Breast epithelium (tissue), 3 donors: ENCODE data around the gene LIF.

Experiments
- POLR2A ChIP-seq: fragments of 450-650 bp; IDR thresholded peaks from one replicate; pipeline ENCODE4 v1.6.1; 2016; ENCODE audit warnings: antibody characterized with exemption, mild to moderate bottlenecking, moderate library complexity
- POLR2AphosphoS5 ChIP-seq, 3 donors: sonication (generic); formaldehyde crosslinking; IDR thresholded peaks; one replicate each; pipeline ENCODE4 v1.6.1; 2017; ENCODE audit warnings: antibody characterized with exemption in 3 of 3
- TF ChIP-seq, protein P1 (sequence below), 3 donors: fragments of 450-650 bp; IDR thresholded peaks; one replicate each; pipeline ENCODE4 v1.5.1; 2016 to 2017; ENCODE audit warnings: antibody characterized with exemption in 3 of 3, mild to moderate bottlenecking in 3 of 3, moderate library complexity in 3 of 3

DNA sequence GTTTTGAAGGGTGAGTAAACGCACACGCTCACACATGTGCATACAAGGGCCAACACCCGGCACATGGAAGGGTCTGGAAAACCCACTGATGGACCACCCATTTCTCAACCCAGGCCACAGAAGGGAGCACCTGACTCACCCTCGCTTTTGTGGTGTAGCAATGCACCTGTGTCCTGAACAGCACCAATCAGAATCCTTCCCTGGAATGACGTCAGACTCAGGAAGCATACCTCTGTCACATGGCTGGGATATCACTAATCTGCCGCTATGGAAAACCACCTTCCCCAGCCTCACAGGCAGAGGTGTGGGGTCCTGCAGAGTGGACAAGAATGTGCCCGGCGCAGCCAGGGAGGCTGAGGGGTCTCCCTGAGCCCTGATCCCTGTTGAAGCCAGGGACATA is 29.1 kb upstream of the LIF start:
- TF ChIP-seq, protein P1, sequence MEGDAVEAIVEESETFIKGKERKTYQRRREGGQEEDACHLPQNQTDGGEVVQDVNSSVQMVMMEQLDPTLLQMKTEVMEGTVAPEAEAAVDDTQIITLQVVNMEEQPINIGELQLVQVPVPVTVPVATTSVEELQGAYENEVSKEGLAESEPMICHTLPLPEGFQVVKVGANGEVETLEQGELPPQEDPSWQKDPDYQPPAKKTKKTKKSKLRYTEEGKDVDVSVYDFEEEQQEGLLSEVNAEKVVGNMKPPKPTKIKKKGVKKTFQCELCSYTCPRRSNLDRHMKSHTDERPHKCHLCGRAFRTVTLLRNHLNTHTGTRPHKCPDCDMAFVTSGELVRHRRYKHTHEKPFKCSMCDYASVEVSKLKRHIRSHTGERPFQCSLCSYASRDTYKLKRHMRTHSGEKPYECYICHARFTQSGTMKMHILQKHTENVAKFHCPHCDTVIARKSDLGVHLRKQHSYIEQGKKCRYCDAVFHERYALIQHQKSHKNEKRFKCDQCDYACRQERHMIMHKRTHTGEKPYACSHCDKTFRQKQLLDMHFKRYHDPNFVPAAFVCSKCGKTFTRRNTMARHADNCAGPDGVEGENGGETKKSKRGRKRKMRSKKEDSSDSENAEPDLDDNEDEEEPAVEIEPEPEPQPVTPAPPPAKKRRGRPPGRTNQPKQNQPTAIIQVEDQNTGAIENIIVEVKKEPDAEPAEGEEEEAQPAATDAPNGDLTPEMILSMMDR (IDR thresholded peaks at IDR 0.05) = no peak
- no peak for TF ChIP-seq POLR2AphosphoS5 (IDR thresholded peaks at IDR 0.05)
- TF ChIP-seq POLR2A = no peak
